B cell (primary cell): ENCODE measurements around the gene CBLB. TPM values are rescaled to one million over a fixed set of nuclear protein-coding genes. Genes with fewer than 3 reads are reported as not detected.

Experiments
- ATAC-seq: fragments of 200-7000 bp; cut with Tn5 transposase; one replicate; pipeline ENCODE4 v1.10.0; 2021; ENCODE audit warnings: low read depth, mild to moderate bottlenecking, moderate number of reproducible peaks, moderate library complexity
- CTCF ChIA-PET: fragments of 350-600 bp; sonication (Branson Sonifier 250); formaldehyde crosslinking; loops from one replicate; lab custom pipeline; 2021; ENCODE audit warnings: antibody characterized with exemption, inconsistent platforms; lab: Charles Lee
- POLR2A ChIA-PET: fragments of 350-600 bp; sonication (Branson Sonifier 250); formaldehyde crosslinking; loops from one replicate; lab custom pipeline; 2021; ENCODE audit warnings: antibody characterized with exemption; lab: Charles Lee
- DNase-seq: peaks from one replicate; pipeline ENCODE4 v3.0.0; 2013
- H2AFZ ChIP-seq: 2 replicates; pipeline ENCODE4 v1.6.1; 2012; ENCODE audit warnings: mild to moderate bottlenecking, low read depth, low read length; ENCODE audit not compliant: insufficient read depth, poor library complexity, severe bottlenecking
- H3K27ac ChIP-seq, 2 donors: 1 replicate in 1 of 2; 2 replicates in 1 of 2; pipeline ENCODE4 v1.5.1; 2012 to 2013; ENCODE audit warnings: low read length in 2 of 2, mild to moderate bottlenecking in 2 of 2, moderate library complexity in 1 of 2
- H3K27me3 ChIP-seq, 4 experiments: fragments of 200-600 bp in 1 of 4; sonication (generic) in 1 of 4; replicated peaks in 1 of 4; 1 replicate in 2 of 4; 2 replicates in 2 of 4; pipeline versions ENCODE4 v1.6.1 to v1.7.0; 2013 to 2016; ENCODE audit warnings: low read length in 3 of 4, mild to moderate bottlenecking in 2 of 4, mixed read lengths in 1 of 4, moderate library complexity in 1 of 4; ENCODE audit not compliant: insufficient read depth in 4 of 4, control insufficient read depth in 3 of 4; ENCODE audit errors: control extremely low read depth in 1 of 4
- H3K36me3 ChIP-seq, 2 experiments: replicated peaks in 1 of 2; 1 replicate in 1 of 2; 2 replicates in 1 of 2; pipeline versions ENCODE4 v1.6.1 to v1.7.1; 2013; ENCODE audit warnings: low read length in 1 of 2; ENCODE audit not compliant: insufficient read depth in 2 of 2, control insufficient read depth in 1 of 2; ENCODE audit errors: control extremely low read depth in 1 of 2, extremely low read depth in 1 of 2
- H3K4me1 ChIP-seq, 2 donors: fragments of 200-600 bp in 1 of 2; sonication (generic) in 1 of 2; 1 replicate in 1 of 2; 2 replicates in 1 of 2; pipeline versions ENCODE4 v1.5.1 to v1.6.1; 2013 to 2017; ENCODE audit warnings: low read length in 2 of 2; ENCODE audit not compliant: control insufficient read depth in 2 of 2, insufficient read depth in 2 of 2
- H3K4me2 ChIP-seq: replicated peaks from 2 replicates; pipeline ENCODE3; 2012; ENCODE audit warnings: mild to moderate bottlenecking, low read depth, low read length; ENCODE audit not compliant: poor library complexity, severe bottlenecking
- H3K4me3 ChIP-seq, 5 experiments: fragments of 200-600 bp in 1 of 5; sonication (generic) in 1 of 5; 1 replicate in 3 of 5; 2 replicates in 2 of 5; pipeline versions ENCODE4 v1.5.1 to v1.7.0; 2011 to 2016; ENCODE audit warnings: low read length in 4 of 5, mild to moderate bottlenecking in 4 of 5, low read depth in 2 of 5, control low read depth in 1 of 5, moderate library complexity in 1 of 5; ENCODE audit not compliant: insufficient read depth in 1 of 5; ENCODE audit errors: control extremely low read depth in 1 of 5, extremely low read depth in 1 of 5
- H3K79me2 ChIP-seq: fragments of 200-600 bp; sonication (generic); one replicate; pipeline ENCODE4 v1.6.0; 2016; ENCODE audit warnings: low read length; ENCODE audit not compliant: control insufficient read depth, insufficient read depth
- H3K9ac ChIP-seq: fragments of 200-600 bp; sonication (generic); 2 replicates; pipeline ENCODE4 v1.6.1; 2017; ENCODE audit warnings: mild to moderate bottlenecking, low read length, moderate library complexity
- H3K9me3 ChIP-seq, 3 donors: one replicate each; pipeline versions ENCODE4 v1.6.1 to v1.7.1; 2013; ENCODE audit warnings: low read length in 2 of 3; ENCODE audit not compliant: control insufficient read depth in 2 of 3, insufficient read depth in 1 of 3; ENCODE audit errors: control extremely low read depth in 1 of 3
- H4K20me1 ChIP-seq: 2 replicates; pipeline ENCODE4 v1.6.0; 2012; ENCODE audit warnings: mild to moderate bottlenecking, low read length; ENCODE audit not compliant: insufficient read depth, control insufficient read depth, poor library complexity, severe bottlenecking
- H3K27ac Mint-ChIP-seq: one replicate; pipeline ENCODE4 v1.8.0; 2021; ENCODE audit warnings: mixed read lengths
- H3K27me3 Mint-ChIP-seq: one replicate; pipeline ENCODE4 v1.8.0; 2021; ENCODE audit warnings: mixed read lengths
- H3K4me1 Mint-ChIP-seq: one replicate; pipeline ENCODE4 v1.8.0; 2021; ENCODE audit warnings: mixed read lengths
- H3K4me3 Mint-ChIP-seq: one replicate; pipeline ENCODE4 v1.8.0; 2021; ENCODE audit warnings: mixed read lengths
- H3K9me3 Mint-ChIP-seq: one replicate; pipeline ENCODE4 v1.8.0; 2022; ENCODE audit warnings: mixed read lengths; ENCODE audit not compliant: insufficient read depth
- EZH2 ChIP-seq: IDR thresholded peaks from 2 replicates; pipeline ENCODE4 v1.6.1; 2012; ENCODE audit warnings: borderline replicate concordance, low read depth, mild to moderate bottlenecking, moderate library complexity, low read length; ENCODE audit not compliant: insufficient read depth, poor library complexity, severe bottlenecking
- WGBS: methylation state at CpG from one replicate; pipeline ENCODE4 v1.1.5; 2013; ENCODE audit warnings: missing lambda C conversion rate; ENCODE audit not compliant: insufficient coverage; 5-methylcytosine and 5-hydroxymethylcytosine counted together
- intact Hi-C: fragments of 100-400 bp; cut with micrococcal nuclease; formaldehyde crosslinking; loops from one replicate; pipeline ENCODE4 v1.10.0; 2022
- polyA plus RNA-seq: library from polyadenylated mRNA; depleted of rRNA; stranded (reverse); fragments of >200 nt; gene quantifications from 2 replicates; pipeline ENCODE4 v1.2.3, GENCODE V29; 2012
- total RNA-seq, 2 donors: library from RNA; stranded (reverse); fragments of 120-200 nt in 1 of 2; gene quantifications; 1 replicate in 1 of 2; 2 replicates in 1 of 2; pipeline versions ENCODE4 v1.2.3 to v1.2.4, GENCODE V29; 2013 to 2022
- TF ChIP-seq, protein P1 (sequence below): fragments of 200-600 bp; IDR thresholded peaks from one replicate; pipeline ENCODE4 v1.8.0; 2022; ENCODE audit warnings: antibody characterized with exemption, mild to moderate bottlenecking

Gene CBLB
- total and polyA plus RNA-seq, 2 donors (not counting 1 experiment from before 2014, with no cell fraction given): 19.0 to 135 TPM

DNA sequence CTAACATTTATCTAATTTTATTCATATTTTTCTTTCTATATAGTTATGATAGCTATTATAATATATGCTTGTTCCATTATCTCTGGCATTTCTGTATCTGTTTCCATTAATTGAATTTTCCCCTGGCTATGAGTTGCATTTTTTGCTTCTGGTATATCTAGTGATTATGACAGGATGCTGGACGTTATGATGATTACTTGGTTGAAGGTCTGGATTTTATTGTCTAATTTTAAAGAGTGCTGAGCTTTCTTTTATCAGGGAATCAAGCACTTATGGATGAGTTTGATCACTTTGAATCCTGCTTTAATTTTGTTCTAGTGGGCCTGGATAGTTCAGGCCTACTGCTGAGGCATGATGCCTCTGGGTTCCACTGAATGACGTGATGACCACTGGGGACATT lies 229.7 kb downstream of the CBLB start:
- Mint-ChIP-seq H3K4me1 (no peaks in the 10 kb centered on the region), H3K4me3 (no peak overlapping the region), H3K9me3 (no peaks in the 10 kb centered on the region), H3K27me3 (no peaks in the 10 kb centered on the region), H3K27ac (no peak overlapping the region)
- Histone ChIP-seq H2AFZ (no peak overlapping the region), H3K4me2 (no peak overlapping the region), H3K27me3 (no peaks in the 10 kb centered on the region), H3K4me3 (no peak overlapping the region), H3K27ac (no peak overlapping the region), H3K4me1 (no peaks in the 10 kb centered on the region), H3K36me3 (no peaks in the 10 kb centered on the region), H3K79me2 (no peaks in the 10 kb centered on the region), H3K9me3 (peaks cover 0 to 3% (median 0%) of the 10 kb centered on the region in 3 donors), H4K20me1 (no peaks in the 10 kb centered on the region), H3K9ac (no peak overlapping the region)
- ChIA-PET POLR2A (no interaction called here), CTCF (no interaction called here)
- TF ChIP-seq EZH2: no peak
- ATAC-seq (no peak), DNase-seq (no peak)
- intact Hi-C loops: no loop called here
- 100% methylated on average over 1 of the region's 2 CpGs for WGBS

DNA sequence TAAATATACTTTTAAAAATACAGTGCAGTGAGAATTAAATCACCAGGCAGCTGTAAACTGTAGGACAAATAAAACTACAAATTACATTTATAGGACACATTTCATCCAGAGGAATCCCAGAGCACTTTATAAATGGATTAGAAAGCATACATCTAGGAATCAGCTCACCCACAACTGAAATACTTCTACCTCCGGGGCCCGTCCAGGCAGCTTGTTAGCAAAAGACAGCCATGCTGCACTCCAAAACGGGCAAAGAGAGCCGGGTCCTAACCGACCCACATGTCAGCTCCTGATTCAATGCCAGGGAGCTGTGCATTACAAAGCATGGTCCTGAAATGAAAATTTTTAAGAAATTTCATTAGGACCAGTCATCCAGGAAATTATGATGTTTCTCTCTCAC lies 234.1 kb downstream of the CBLB start:
- intact Hi-C loops: no loop called here
- no peaks in the 10 kb centered on the region for H3K36me3 ChIP-seq
- no peak overlapping the region for H3K9ac ChIP-seq
- 97% methylated on average over 5 of the region's 5 CpGs for WGBS
- no peaks in the 10 kb centered on the region for H3K9me3 Mint-ChIP-seq
- ChIA-PET POLR2A (no interaction called here), CTCF (no interaction called here)
- H3K4me2 ChIP-seq: no peak overlapping the region
- no peaks in the 10 kb centered on the region for H3K27me3 Mint-ChIP-seq
- no peaks in the 10 kb centered on the region for H3K4me1 ChIP-seq
- H3K4me1 Mint-ChIP-seq: no peaks in the 10 kb centered on the region
- no peak overlapping the region for H3K27ac Mint-ChIP-seq
- H3K27me3 ChIP-seq: no peaks in the 10 kb centered on the region
- TF ChIP-seq EZH2: no peak
- TF ChIP-seq, protein P1, sequence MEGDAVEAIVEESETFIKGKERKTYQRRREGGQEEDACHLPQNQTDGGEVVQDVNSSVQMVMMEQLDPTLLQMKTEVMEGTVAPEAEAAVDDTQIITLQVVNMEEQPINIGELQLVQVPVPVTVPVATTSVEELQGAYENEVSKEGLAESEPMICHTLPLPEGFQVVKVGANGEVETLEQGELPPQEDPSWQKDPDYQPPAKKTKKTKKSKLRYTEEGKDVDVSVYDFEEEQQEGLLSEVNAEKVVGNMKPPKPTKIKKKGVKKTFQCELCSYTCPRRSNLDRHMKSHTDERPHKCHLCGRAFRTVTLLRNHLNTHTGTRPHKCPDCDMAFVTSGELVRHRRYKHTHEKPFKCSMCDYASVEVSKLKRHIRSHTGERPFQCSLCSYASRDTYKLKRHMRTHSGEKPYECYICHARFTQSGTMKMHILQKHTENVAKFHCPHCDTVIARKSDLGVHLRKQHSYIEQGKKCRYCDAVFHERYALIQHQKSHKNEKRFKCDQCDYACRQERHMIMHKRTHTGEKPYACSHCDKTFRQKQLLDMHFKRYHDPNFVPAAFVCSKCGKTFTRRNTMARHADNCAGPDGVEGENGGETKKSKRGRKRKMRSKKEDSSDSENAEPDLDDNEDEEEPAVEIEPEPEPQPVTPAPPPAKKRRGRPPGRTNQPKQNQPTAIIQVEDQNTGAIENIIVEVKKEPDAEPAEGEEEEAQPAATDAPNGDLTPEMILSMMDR: no peak
- no peaks in the 10 kb centered on the region for H3K79me2 ChIP-seq
- DNase-seq (no peak), ATAC-seq (no peak)
- no peak overlapping the region for H3K4me3 Mint-ChIP-seq
- H3K9me3 ChIP-seq: no peaks in the 10 kb centered on the region
- no peaks in the 10 kb centered on the region for H4K20me1 ChIP-seq
- no peak overlapping the region for H3K4me3 ChIP-seq
- H2AFZ ChIP-seq: no peak overlapping the region
- H3K27ac ChIP-seq: no peak overlapping the region
